ENCODE measurements around the gene DCDC2B.

- no peak for TF ChIP-seq CTCF (IDR thresholded peaks at IDR 0.05 in 8 of 11, conservative IDR thresholded peaks at IDR 0.05 in 3 of 11)
- TF ChIP-seq POLR2A (IDR thresholded peaks at IDR 0.05), result no peak
- no peak for TF ChIP-seq POLR2AphosphoS5 (IDR thresholded peaks at IDR 0.05)
Measured at GRCh38 chr1:32239790-32240139, 30.9 kb downstream of the DCDC2B start.
